GM12874 (cell line): ENCODE measurements around the gene PRKCD.

Experiments used
- CTCF ChIP-seq: IDR thresholded peaks from 2 replicates; pipeline ENCODE4 v1.5.1; 2011; ENCODE audit warnings: low read depth, mild to moderate bottlenecking, control low read depth, low read length, moderate library complexity; ENCODE audit not compliant: insufficient read depth

The PRKCD gene

GRCh38 chr3:53140847-53141845 is 19.9 kb upstream of the PRKCD start:
- TF ChIP-seq CTCF: no peak

- TF ChIP-seq CTCF: no peak
Measured at GRCh38 chr3:53142986-53143385, 18.0 kb upstream of the PRKCD start.

- TF ChIP-seq CTCF: no peak
Measured at GRCh38 chr3:53144446-53144845, 16.6 kb upstream of the PRKCD start.

- no peak for TF ChIP-seq CTCF
Measured at GRCh38 chr3:53144862-53145712, 15.9 kb upstream of the PRKCD start.

GRCh38 chr3:53145713-53146080 is 15.3 kb upstream of the PRKCD start:
- no peak for TF ChIP-seq CTCF

- no peak for TF ChIP-seq CTCF
Measured at GRCh38 chr3:53146319-53146891, 14.6 kb upstream of the PRKCD start.
